Mesenchymal stem cell (in vitro differentiated cells and primary cell): ENCODE measurements around the gene DBP.

Experiments
- DNase-seq: peaks from one replicate; pipeline ENCODE4 v3.0.0-alpha.2; 2013
- H2AFZ ChIP-seq: one replicate; pipeline ENCODE4 v1.6.1; 2013; ENCODE audit warnings: low read depth, mild to moderate bottlenecking, control low read depth, inconsistent platforms, low read length, moderate library complexity
- H2AK5ac ChIP-seq: 2 replicates; pipeline ENCODE4 v1.6.1; 2013; ENCODE audit warnings: low read length, moderate library complexity, mild to moderate bottlenecking, inconsistent platforms; ENCODE audit not compliant: severe bottlenecking
- H2BK120ac ChIP-seq: one replicate; pipeline ENCODE4 v1.6.1; 2013; ENCODE audit warnings: low read depth, mild to moderate bottlenecking, inconsistent platforms, low read length, moderate library complexity
- H2BK12ac ChIP-seq, 2 experiments: one replicate each; pipeline ENCODE4 v1.6.1; 2013; ENCODE audit warnings: inconsistent platforms in 2 of 2, low read length in 2 of 2, mild to moderate bottlenecking in 2 of 2, moderate library complexity in 2 of 2, control low read depth in 1 of 2
- H2BK15ac ChIP-seq: one replicate; pipeline ENCODE4 v1.6.1; 2013; ENCODE audit warnings: mild to moderate bottlenecking, low read depth, inconsistent platforms; ENCODE audit not compliant: poor library complexity, severe bottlenecking
- H2BK5ac ChIP-seq: 2 replicates; pipeline ENCODE4 v1.6.1; 2013; ENCODE audit warnings: low read depth, mild to moderate bottlenecking, low read length, control low read depth, inconsistent platforms; ENCODE audit not compliant: poor library complexity, severe bottlenecking
- H3K14ac ChIP-seq, 2 experiments: one replicate each; pipeline ENCODE4 v1.6.1; 2013; ENCODE audit warnings: inconsistent platforms in 2 of 2, low read length in 2 of 2, control low read depth in 1 of 2, mild to moderate bottlenecking in 1 of 2, moderate library complexity in 1 of 2
- H3K18ac ChIP-seq, 2 experiments: one replicate each; pipeline ENCODE4 v1.6.1; 2013; ENCODE audit warnings: inconsistent platforms in 2 of 2, low read length in 2 of 2, control low read depth in 1 of 2, low read depth in 1 of 2, mild to moderate bottlenecking in 1 of 2
- H3K23ac ChIP-seq, 2 experiments: one replicate each; pipeline ENCODE4 v1.6.1; 2013; ENCODE audit warnings: inconsistent platforms in 2 of 2, low read length in 2 of 2, mild to moderate bottlenecking in 2 of 2, moderate library complexity in 2 of 2, control low read depth in 1 of 2
- H3K27ac ChIP-seq: 2 replicates; pipeline ENCODE4 v1.5.1; 2013; ENCODE audit warnings: mild to moderate bottlenecking, moderate library complexity, low read length, control low read depth, inconsistent platforms; ENCODE audit not compliant: poor library complexity, severe bottlenecking
- H3K27me3 ChIP-seq, 2 experiments: 2 replicates each; pipeline versions ENCODE4 v1.6.1 to v1.7.0; 2013; ENCODE audit warnings: low read length in 2 of 2, mild to moderate bottlenecking in 2 of 2, moderate library complexity in 2 of 2, control low read depth in 1 of 2, inconsistent platforms in 1 of 2; ENCODE audit not compliant: control insufficient read depth in 1 of 2, insufficient read depth in 1 of 2
- H3K36me3 ChIP-seq, 2 experiments: 2 replicates each; pipeline versions ENCODE4 v1.6.1 to v1.7.0; 2013; ENCODE audit warnings: low read length in 2 of 2, control low read depth in 1 of 2, inconsistent platforms in 1 of 2, low read depth in 1 of 2, mild to moderate bottlenecking in 1 of 2; ENCODE audit not compliant: insufficient read depth in 2 of 2, control insufficient read depth in 1 of 2
- H3K4ac ChIP-seq, 2 experiments: one replicate each; pipeline ENCODE4 v1.6.1; 2013; ENCODE audit warnings: inconsistent platforms in 2 of 2, low read length in 2 of 2, mild to moderate bottlenecking in 2 of 2, moderate library complexity in 2 of 2, control low read depth in 1 of 2, low read depth in 1 of 2
- H3K4me1 ChIP-seq: 2 replicates; pipeline ENCODE4 v1.6.1; 2013; ENCODE audit warnings: low read depth, low read length, control low read depth; ENCODE audit not compliant: control insufficient read depth, insufficient read depth
- H3K4me2 ChIP-seq: 2 replicates; pipeline ENCODE4 v1.6.1; 2013; ENCODE audit warnings: low read length, mild to moderate bottlenecking, inconsistent platforms; ENCODE audit not compliant: poor library complexity, severe bottlenecking
- H3K4me3 ChIP-seq, 2 experiments: 2 replicates each; pipeline versions ENCODE4 v1.5.1 to v1.7.0; 2013; ENCODE audit warnings: low read length in 2 of 2, mild to moderate bottlenecking in 2 of 2, control low read depth in 1 of 2, low read depth in 1 of 2; ENCODE audit not compliant: insufficient read depth in 1 of 2
- H3K79me1 ChIP-seq: replicated peaks from 2 replicates; pipeline ENCODE4 v1.6.1; 2013; ENCODE audit warnings: mild to moderate bottlenecking, control low read depth, low read length, inconsistent platforms; ENCODE audit not compliant: poor library complexity, severe bottlenecking
- H3K9ac ChIP-seq: 2 replicates; pipeline ENCODE4 v1.7.0; 2013; ENCODE audit warnings: mild to moderate bottlenecking, low read length, moderate library complexity
- H3K9me3 ChIP-seq: 2 replicates; pipeline ENCODE4 v1.7.0; 2013; ENCODE audit warnings: mild to moderate bottlenecking, low read length; ENCODE audit not compliant: control insufficient read depth
- H4K8ac ChIP-seq: one replicate; pipeline ENCODE4 v1.6.1; 2013; ENCODE audit warnings: inconsistent platforms, mild to moderate bottlenecking, low read length, moderate library complexity
- H4K91ac ChIP-seq: one replicate; pipeline ENCODE4 v1.6.1; 2013; ENCODE audit warnings: mild to moderate bottlenecking, low read length, inconsistent platforms
- WGBS: methylation state at CpG from one replicate; pipeline ENCODE4 v1.1.7; 2013; ENCODE audit warnings: mixed read lengths; 5-methylcytosine and 5-hydroxymethylcytosine counted together

The DBP gene

DNA sequence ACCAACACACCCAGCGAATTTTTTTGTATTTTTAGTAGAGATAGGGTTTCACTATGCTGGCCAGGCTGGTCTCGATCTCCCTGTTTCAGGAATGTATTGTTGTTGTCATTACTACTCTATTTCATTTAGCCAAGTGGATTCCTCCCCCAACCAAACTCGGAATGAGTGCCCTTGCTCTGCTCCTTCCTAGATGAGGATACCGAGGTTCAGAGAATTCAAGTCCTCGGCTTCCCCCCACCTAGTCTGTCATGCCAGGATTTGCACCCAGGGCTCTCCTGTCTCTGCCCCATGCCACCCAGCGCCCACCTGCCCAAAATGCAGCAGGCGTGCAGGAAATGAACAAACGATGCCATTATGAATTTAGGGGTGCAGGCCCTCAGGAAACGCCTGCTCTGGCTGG lies 34.2 kb downstream of the DBP start:
- Histone ChIP-seq H3K4me1 (peaks cover 2% of the 10 kb centered on the region), H2BK15ac (no peak overlapping the region), H3K4ac (no peak overlapping the region), H3K27me3 (peaks cover 6 to 17% of the 10 kb centered on the region in 2 experiments), H3K4me2 (no peak overlapping the region), H3K9me3 (no peaks in the 10 kb centered on the region), H2AK5ac (no peak overlapping the region), H3K27ac (no peak overlapping the region), H2AFZ (no peak overlapping the region), H3K18ac (no peak overlapping the region), H3K79me1 (no peaks in the 10 kb centered on the region), H2BK5ac (no peak overlapping the region), H4K91ac (no peak overlapping the region), H4K8ac (no peak overlapping the region), H2BK120ac (no peak overlapping the region), H3K9ac (no peak overlapping the region), H3K4me3 (no peak overlapping the region), H3K36me3 (peaks cover 0 to 4% of the 10 kb centered on the region in 2 experiments), H2BK12ac (no peak overlapping the region), H3K23ac (no peak overlapping the region), H3K14ac (no peak overlapping the region)
- 91% methylated on average over 8 of the region's 9 CpGs for WGBS
- no peak for DNase-seq

DNA sequence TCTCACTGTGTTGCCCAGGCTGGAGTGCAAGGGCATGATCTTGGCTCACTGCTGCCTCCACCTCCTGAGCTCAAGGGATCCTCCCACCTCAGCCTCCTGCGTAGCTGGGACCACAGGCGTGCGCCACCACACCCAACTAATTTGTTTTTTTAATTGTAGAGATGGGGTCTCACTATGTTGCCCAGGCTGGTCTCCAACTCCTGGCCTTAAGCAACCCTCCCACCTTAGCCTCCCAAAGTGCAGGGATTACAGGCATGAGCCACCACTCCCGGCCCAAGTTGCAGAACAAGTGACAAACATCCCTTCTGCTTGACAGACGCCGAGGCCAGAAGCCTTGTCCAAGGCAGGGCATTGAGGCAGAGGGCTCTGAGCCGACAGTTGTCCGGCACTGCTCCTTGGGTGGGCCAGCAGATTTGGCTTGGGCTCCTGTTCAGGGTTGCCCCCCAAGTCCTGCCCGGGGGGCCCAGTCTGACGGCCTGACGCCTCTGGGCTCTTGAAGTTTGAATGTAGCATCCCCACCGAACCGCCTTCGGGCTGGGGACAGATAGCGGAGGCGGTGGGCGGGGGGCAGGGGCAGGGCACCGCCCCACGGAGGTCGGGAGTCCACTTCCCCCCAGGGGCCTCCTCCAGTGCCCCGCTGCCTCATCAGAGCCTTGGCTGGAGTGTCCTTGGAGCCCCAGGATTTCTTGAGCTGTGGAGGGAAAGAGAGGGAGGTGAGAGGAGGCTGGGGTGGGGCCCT lies 36.3 kb downstream of the DBP start:
- Histone ChIP-seq H3K27me3 (peaks cover 6 to 17% of the 10 kb centered on the region in 2 experiments), H2AFZ (no peak overlapping the region), H2BK12ac (no peak overlapping the region), H3K23ac (no peak overlapping the region), H3K4me1 (peaks cover 6% of the 10 kb centered on the region), H4K91ac (no peak overlapping the region), H2AK5ac (no peak overlapping the region), H2BK15ac (no peak overlapping the region), H2BK5ac (no peak overlapping the region), H3K27ac (no peak overlapping the region), H3K4me2 (no peak overlapping the region), H3K4ac (no peak overlapping the region), H3K79me1 (no peaks in the 10 kb centered on the region), H3K9ac (no peak overlapping the region), H3K14ac (no peak overlapping the region), H3K36me3 (peaks cover 0 to 4% of the 10 kb centered on the region in 2 experiments), H3K9me3 (no peaks in the 10 kb centered on the region), H3K18ac (no peak overlapping the region), H2BK120ac (no peak overlapping the region), H4K8ac (no peak overlapping the region), H3K4me3 (no peak overlapping the region)
- no peak for DNase-seq
- WGBS, result 88% methylated on average over 18 of the region's 21 CpGs

DNA sequence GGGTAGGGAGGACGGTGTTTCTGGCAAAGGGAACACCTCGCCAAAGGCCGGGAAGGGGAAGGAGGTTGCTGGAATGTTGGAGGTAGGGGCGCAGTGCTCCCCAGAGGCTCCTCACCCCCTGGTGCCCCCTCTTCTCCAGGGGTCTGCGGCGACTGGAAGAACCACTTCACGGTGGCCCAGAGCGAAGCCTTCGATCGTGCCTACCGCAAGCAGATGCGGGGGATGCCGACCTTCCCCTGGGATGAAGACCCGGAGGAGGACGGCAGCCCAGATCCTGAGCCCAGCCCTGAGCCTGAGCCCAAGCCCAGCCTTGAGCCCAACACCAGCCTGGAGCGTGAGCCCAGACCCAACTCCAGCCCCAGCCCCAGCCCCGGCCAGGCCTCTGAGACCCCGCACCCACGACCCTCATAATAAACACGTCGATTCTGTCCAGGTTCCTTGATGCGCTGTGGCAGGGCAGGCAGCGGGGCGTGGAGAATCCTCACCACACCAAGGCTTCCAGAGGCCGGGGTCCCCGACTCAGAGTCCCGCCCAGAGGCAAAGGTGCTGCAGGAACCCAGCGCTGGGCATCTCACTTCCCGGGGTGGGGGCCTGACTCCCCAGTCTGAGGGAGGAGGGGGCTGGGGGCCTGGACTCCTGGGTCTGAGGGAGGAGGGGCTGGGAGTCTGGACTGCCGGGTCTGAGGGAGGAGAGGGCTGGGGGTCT lies 38.0 kb downstream of the DBP start:
- Histone ChIP-seq H3K79me1 (no peaks in the 10 kb centered on the region), H3K18ac (no peak overlapping the region), H3K4me2 (no peak overlapping the region), H4K91ac (no peak overlapping the region), H2BK5ac (no peak overlapping the region), H2AFZ (no peak overlapping the region), H2BK120ac (no peak overlapping the region), H3K4me3 (no peak overlapping the region), H3K27ac (no peak overlapping the region), H3K9ac (no peak overlapping the region), H2BK15ac (no peak overlapping the region), H3K4ac (no peak overlapping the region), H3K23ac (no peak overlapping the region), H3K27me3 (peaks cover 6 to 17% of the 10 kb centered on the region in 2 experiments), H3K9me3 (no peaks in the 10 kb centered on the region), H3K36me3 (peaks cover 0 to 4% of the 10 kb centered on the region in 2 experiments), H2AK5ac (no peak overlapping the region), H3K4me1 (peaks cover 6% of the 10 kb centered on the region), H2BK12ac (no peak overlapping the region), H4K8ac (no peak overlapping the region), H3K14ac (no peak overlapping the region)
- DNase-seq, result no peak
- WGBS, result 84% methylated on average over 30 of the region's 30 CpGs

DNA sequence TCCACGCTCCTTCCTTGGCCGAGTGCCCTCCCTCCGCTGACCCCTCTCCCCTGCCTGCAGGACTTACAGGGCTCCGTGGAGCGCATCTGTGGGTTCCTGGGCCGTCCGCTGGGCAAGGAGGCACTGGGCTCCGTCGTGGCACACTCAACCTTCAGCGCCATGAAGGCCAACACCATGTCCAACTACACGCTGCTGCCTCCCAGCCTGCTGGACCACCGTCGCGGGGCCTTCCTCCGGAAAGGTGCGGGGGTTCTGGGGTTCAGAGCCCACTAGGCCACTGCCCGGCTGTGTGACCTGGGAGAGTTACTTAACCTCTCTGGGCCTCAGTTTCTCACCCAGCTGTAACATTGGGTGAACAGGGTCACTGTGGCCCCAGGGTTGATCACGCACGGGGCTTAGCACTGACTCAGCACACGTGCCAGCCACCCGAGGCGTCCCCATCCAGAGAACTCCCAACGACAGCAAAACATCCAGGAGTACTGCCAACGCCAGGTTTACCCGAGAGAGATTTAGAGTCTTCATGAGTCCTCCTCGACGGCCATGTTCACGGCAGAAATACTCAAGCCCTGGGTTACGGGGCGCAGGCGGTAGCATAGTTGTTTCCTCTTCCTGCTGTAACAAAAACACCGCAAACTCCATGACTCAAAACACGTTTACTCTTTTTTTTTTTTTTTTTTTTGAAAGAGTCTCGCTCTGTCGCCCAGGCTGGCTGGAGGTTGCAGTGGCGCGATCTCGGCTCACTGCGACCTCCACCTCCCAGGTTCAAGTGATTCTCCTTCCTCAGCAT lies 40.3 kb downstream of the DBP start:
- DNase-seq, result no peak
- Histone ChIP-seq H3K9me3 (no peaks in the 10 kb centered on the region), H3K36me3 (no peaks in the 10 kb centered on the region), H3K9ac (no peak overlapping the region), H3K14ac (no peak overlapping the region), H4K91ac (no peak overlapping the region), H4K8ac (no peak overlapping the region), H3K4ac (no peak overlapping the region), H2BK120ac (no peak overlapping the region), H3K18ac (no peak overlapping the region), H2AFZ (no peak overlapping the region), H3K79me1 (no peaks in the 10 kb centered on the region), H3K4me2 (no peak overlapping the region), H3K4me3 (no peak overlapping the region), H3K27me3 (peaks cover 6 to 17% of the 10 kb centered on the region in 2 experiments), H3K23ac (no peak overlapping the region), H2BK12ac (no peak overlapping the region), H2BK15ac (no peak overlapping the region), H3K4me1 (peaks cover 6% of the 10 kb centered on the region), H2BK5ac (no peak overlapping the region), H3K27ac (no peak overlapping the region), H2AK5ac (no peak overlapping the region)
- WGBS, result 91% methylated on average over 33 of the region's 39 CpGs
